Measurements from ENCODE around the gene TIMM17A. TPM values are rescaled to one million over a fixed set of nuclear protein-coding genes. Genes with fewer than 3 reads are reported as not detected.
"Not testable (repeated sequence)": the region's sequence is repeated elsewhere in the genome, so short reads cannot be mapped to it uniquely, and the experiment has no call there.

Gene TIMM17A
- polyA plus RNA-seq, 1 experiment = 54.6 TPM

DNA sequence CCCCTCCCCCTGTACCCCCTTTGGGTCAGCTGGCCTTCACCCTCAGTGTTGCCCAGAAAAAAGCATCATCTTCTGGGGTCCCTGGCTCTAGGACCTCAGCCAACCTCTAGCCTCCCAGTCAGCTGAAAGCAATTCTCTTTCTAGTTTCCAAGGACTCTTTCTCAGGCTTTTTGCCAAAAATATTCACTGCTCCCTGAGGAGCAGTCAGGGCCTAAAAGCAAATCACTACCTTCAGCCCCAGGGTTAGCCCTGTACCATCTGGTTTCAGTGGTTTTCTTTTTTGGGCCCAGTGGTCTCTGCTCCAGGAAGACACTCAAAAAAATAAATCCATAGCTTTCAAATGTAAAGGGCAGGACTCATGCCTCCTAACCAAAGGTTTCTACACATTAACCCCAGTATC lies 5.8 kb upstream of the TIMM17A start:
- ChIA-PET CTCF (interaction anchor here (0.9 to 1.8 kb wide), 4 partner anchors 24 to 60 kb away, joined by 3 to 10 read pairs (median 4); no protein-coding TSS in a partner anchor), POLR2A (no interaction called here)
- H3K27me3 ChIP-seq (ENCODE audit: control insufficient read depth, insufficient read depth, low read length) = no peaks in the 10 kb centered on the region
- H3K4me3 ChIP-seq (ENCODE audit: low read depth, low read length) = no peak overlapping the region
- DNase-seq (ENCODE audit: low read depth) = no peak
- H3K36me3 ChIP-seq (ENCODE audit: control insufficient read depth, insufficient read depth, low read length) = no peaks in the 10 kb centered on the region
- TF ChIP-seq, protein P1, sequence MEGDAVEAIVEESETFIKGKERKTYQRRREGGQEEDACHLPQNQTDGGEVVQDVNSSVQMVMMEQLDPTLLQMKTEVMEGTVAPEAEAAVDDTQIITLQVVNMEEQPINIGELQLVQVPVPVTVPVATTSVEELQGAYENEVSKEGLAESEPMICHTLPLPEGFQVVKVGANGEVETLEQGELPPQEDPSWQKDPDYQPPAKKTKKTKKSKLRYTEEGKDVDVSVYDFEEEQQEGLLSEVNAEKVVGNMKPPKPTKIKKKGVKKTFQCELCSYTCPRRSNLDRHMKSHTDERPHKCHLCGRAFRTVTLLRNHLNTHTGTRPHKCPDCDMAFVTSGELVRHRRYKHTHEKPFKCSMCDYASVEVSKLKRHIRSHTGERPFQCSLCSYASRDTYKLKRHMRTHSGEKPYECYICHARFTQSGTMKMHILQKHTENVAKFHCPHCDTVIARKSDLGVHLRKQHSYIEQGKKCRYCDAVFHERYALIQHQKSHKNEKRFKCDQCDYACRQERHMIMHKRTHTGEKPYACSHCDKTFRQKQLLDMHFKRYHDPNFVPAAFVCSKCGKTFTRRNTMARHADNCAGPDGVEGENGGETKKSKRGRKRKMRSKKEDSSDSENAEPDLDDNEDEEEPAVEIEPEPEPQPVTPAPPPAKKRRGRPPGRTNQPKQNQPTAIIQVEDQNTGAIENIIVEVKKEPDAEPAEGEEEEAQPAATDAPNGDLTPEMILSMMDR (IDR thresholded peaks at IDR 0.05; ENCODE audit: insufficient read depth, low read depth, low read length) = no peak

DNA sequence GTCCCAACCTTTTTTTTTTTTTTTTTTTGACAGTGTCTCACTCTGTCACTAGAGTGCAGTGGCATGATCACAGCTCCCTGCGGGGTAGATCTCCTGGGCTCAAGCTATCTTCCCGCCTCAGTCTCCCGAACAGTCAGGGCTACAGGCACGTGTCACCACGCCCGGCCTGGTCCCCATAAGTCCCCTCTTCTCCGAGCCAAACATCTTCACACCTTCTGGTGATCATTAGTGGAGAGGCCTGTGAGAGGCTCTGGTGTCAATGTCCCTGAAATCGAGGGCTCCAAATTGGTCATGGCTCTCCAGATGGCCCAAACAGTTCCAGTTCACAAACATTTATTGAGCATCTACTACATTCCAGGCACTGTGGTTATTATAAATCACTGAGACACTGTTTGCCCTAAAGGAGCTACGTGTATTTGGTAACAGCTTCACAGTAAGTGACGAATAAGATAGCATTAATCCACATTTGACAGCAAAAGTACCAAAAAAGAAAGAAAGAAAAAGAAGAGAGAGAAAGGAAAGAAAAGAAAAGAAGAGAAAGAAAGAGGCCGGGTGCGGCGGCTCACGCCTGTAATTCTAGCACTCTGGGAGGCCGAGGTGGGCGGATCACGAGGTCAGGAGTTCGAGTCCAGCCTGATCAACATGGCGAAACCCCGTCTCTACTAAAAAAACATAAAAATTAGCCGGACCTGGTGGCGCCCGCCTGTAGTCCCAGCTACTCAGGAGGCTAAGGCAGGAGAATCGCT lies 867 bp upstream of the TIMM17A start:
- CTCF ChIA-PET = interaction anchor here (2.0 to 4.5 kb wide), 2 partner anchors 8 to 59 kb away, joined by 7 to 26 read pairs; partner anchors contain the start of gene LMOD1

DNA sequence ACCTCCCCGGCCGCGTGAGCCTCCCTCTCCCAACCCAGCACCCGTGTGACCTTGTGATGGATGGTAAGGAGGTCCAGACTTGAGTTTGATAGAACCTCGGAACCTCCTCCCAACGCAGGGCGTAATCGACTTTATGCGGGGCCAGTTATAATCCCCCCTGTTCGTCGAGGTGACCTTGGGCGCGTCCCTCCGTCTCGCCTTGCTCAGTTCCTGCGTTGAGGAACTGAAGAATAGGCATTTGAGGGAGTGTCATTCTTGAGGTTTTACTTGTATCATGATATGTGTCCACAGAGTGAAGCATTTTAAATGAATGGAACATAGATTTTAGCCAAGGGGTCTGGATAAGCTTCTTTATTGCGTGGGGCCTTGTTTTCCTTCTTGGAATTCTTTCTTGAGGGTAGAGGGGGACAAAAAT lies 433 bp downstream of the TIMM17A start:
- CTCF ChIA-PET = interaction anchor here (0.7 to 4.5 kb wide), 5 partner anchors 9 to 73 kb away, joined by 3 to 26 read pairs (median 3); partner anchors contain the start of gene LMOD1
- POLR2A ChIA-PET = interaction anchor here (1.0 kb wide), 1 partner anchor 51 kb away, joined by 3 read pairs; no protein-coding TSS in a partner anchor
- TF ChIP-seq, protein P1 (IDR thresholded peaks at IDR 0.05; ENCODE audit: insufficient read depth, low read depth, low read length) = no peak

More for the DNA sequence above, 867 bp upstream of the TIMM17A start:
- peak overlapping the region; percentile 95 for H3K4me3 ChIP-seq (ENCODE audit: low read depth, low read length)
- H3K36me3 ChIP-seq (ENCODE audit: control insufficient read depth, insufficient read depth, low read length) = peaks cover 6% of the 10 kb centered on the region; the same call in 1 of the 2 replicates
- no peaks in the 10 kb centered on the region for H3K27me3 ChIP-seq (ENCODE audit: control insufficient read depth, insufficient read depth, low read length)
- POLR2A ChIA-PET = interaction anchor here (0.7 to 1.0 kb wide), 2 partner anchors 50 to 60 kb away, joined by 3 to 12 read pairs; no protein-coding TSS in a partner anchor
- TF ChIP-seq, protein P1 (IDR thresholded peaks at IDR 0.05; ENCODE audit: insufficient read depth, low read depth, low read length) = no peak
- DNase-seq (ENCODE audit: low read depth) = no peak

DNA sequence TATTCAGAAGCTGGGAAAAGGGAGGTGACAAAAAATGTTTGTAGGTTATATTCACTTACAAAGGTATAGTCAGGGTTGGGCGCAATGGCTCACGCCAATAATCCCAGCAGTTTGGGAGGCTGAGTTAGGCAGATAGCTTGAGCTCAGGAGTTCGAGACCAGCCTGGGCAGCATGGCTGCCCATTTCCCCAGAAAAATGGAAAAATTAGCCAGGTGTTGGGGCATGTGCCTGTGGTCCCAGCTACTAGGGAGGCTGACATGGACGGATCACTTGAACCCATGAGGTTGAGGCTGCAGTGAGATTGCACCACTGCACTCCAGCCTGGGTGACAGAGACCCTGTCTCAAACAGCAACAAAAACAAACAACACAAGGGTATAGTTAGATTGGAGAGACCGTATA lies 3.0 kb downstream of the TIMM17A start:
- peaks cover 10% of the 10 kb centered on the region for H3K36me3 ChIP-seq (ENCODE audit: control insufficient read depth, insufficient read depth, low read length)
- H3K4me3 ChIP-seq (ENCODE audit: low read depth, low read length) = no peak overlapping the region
- no peaks in the 10 kb centered on the region for H3K27me3 ChIP-seq (ENCODE audit: control insufficient read depth, insufficient read depth, low read length)
- no peak for DNase-seq (ENCODE audit: low read depth)
- ChIA-PET POLR2A (no interaction called here), CTCF (interaction anchor here (0.9 to 2.2 kb wide), 2 partner anchors 62 to 75 kb away, joined by 4 to 18 read pairs; no protein-coding TSS in a partner anchor)
- TF ChIP-seq, protein P1 (IDR thresholded peaks at IDR 0.05; ENCODE audit: insufficient read depth, low read depth, low read length) = no peak

More for the DNA sequence above, 433 bp downstream of the TIMM17A start:
- Histone ChIP-seq H3K27me3 (ENCODE audit: control insufficient read depth, insufficient read depth, low read length) (no peaks in the 10 kb centered on the region), H3K36me3 (ENCODE audit: control insufficient read depth, insufficient read depth, low read length) (peaks cover 6% of the 10 kb centered on the region; the same call in 1 of the 2 replicates), H3K4me3 (ENCODE audit: low read depth, low read length) (peak overlapping the region; percentile 95)
- no peak for DNase-seq (ENCODE audit: low read depth)

DNA sequence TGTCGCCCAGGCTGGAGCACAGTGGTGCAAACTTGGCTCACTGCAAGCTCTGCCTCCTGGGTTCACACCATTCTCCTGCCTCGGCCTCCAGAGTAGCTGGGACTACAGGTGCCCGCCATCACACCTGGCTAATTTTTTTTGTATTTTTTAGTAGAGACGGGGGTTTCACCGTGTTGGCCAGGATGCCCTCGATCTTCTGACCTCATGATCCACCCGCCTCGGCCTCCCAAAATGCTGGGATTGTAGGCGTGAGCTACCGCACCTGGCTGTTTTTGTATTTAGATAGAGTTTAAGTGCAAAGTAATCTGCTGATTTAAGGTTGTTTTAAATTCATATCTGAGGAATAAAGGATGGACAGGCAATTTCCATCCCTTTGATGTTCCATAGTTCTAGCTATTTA lies 7.1 kb downstream of the TIMM17A start:
- not testable (repeated sequence) for H3K4me3 ChIP-seq (ENCODE audit: low read depth, low read length); DNase-seq (ENCODE audit: low read depth); H3K27me3 ChIP-seq (ENCODE audit: control insufficient read depth, insufficient read depth, low read length)
- peaks cover 16% of the 10 kb centered on the region for H3K36me3 ChIP-seq (ENCODE audit: control insufficient read depth, insufficient read depth, low read length)
- POLR2A ChIA-PET = interaction anchor here (0.6 kb wide), 1 partner anchor 18 kb away, joined by 9 read pairs; no protein-coding TSS in a partner anchor
- CTCF ChIA-PET = interaction anchor here (1.2 to 10.6 kb wide), 6 partner anchors 10 to 253 kb away, joined by 3 to 123 read pairs (median 5); no protein-coding TSS in a partner anchor

All from BJ (cell line).